GOT3 (cell line): ENCODE results near the gene AMFR.
"Not testable (repeated sequence)": the region's sequence is repeated elsewhere in the genome, so short reads cannot be mapped to it uniquely, and the experiment has no call there.

ENCODE experiments used
- DNase-seq: peaks from one replicate; lab custom pipeline; 2025; ENCODE audit warnings: mixed read lengths; lab: John Stamatoyannopoulos, UW

The AMFR gene

GRCh38 chr16:56423584-56424403 lies 1.6 kb downstream of the AMFR start:
- no peak for DNase-seq

GRCh38 chr16:56422896-56423441 lies 2.4 kb downstream of the AMFR start:
- DNase-seq: no peak

- DNase-seq: no peak
Measured at GRCh38 chr16:56421976-56422669, 3.2 kb downstream of the AMFR start.

- DNase-seq: no peak
Measured at GRCh38 chr16:56421313-56421712, 4.0 kb downstream of the AMFR start.

GRCh38 chr16:56420613-56421012 lies 4.7 kb downstream of the AMFR start:
- DNase-seq: no peak

GRCh38 chr16:56419740-56420548 lies 5.4 kb downstream of the AMFR start:
- no peak for DNase-seq

GRCh38 chr16:56417138-56417537 lies 8.2 kb downstream of the AMFR start:
- DNase-seq: no peak

- no peak for DNase-seq
Measured at GRCh38 chr16:56415875-56416274, 9.5 kb downstream of the AMFR start.

- no peak for DNase-seq
Measured at GRCh38 chr16:56414366-56414765, 11.0 kb downstream of the AMFR start.

- no peak for DNase-seq
Measured at GRCh38 chr16:56413381-56413780, 12.0 kb downstream of the AMFR start.

- no peak for DNase-seq
Measured at GRCh38 chr16:56411624-56412023, 13.7 kb downstream of the AMFR start.

- no peak for DNase-seq
Measured at GRCh38 chr16:56411123-56411522, 14.2 kb downstream of the AMFR start.

- no peak for DNase-seq
Measured at GRCh38 chr16:56409195-56409594, 16.1 kb downstream of the AMFR start.

- no peak for DNase-seq
Measured at GRCh38 chr16:56408379-56409098, 16.8 kb downstream of the AMFR start.

GRCh38 chr16:56405977-56406672 lies 19.2 kb downstream of the AMFR start:
- DNase-seq: no peak

- no peak for DNase-seq
Measured at GRCh38 chr16:56401482-56401881, 23.9 kb downstream of the AMFR start.

GRCh38 chr16:56400458-56400857 lies 24.9 kb downstream of the AMFR start:
- DNase-seq: no peak

- DNase-seq: no peak
Measured at GRCh38 chr16:56399486-56399885, 25.9 kb downstream of the AMFR start.

GRCh38 chr16:56399047-56399446 lies 26.3 kb downstream of the AMFR start:
- DNase-seq: no peak

- DNase-seq: not testable (repeated sequence)
Measured at GRCh38 chr16:56396724-56397123, 28.6 kb downstream of the AMFR start.

- no peak for DNase-seq
Measured at GRCh38 chr16:56389554-56389953, 35.8 kb downstream of the AMFR start.
